Thyroid gland (tissue), 4 donors: Measurements from ENCODE around the gene SEPTIN11. TPM values are rescaled to one million over a fixed set of nuclear protein-coding genes. Genes with fewer than 3 reads are reported as not detected.
A peak's percentile ranks its signal among the peaks of the same experiment; 100 is the strongest.

Experiments used
- DNase-seq, 2 donors: peaks; one replicate each; pipeline ENCODE4 v3.0.0-alpha.2; 2019
- H3K27ac ChIP-seq, 3 donors: fragments of 200-600 bp; sonication (generic); 1 replicate in 2 of 3; 2 replicates in 1 of 3; pipeline ENCODE4 v1.5.1; 2016 to 2019; ENCODE audit warnings: mild to moderate bottlenecking in 1 of 3, moderate library complexity in 1 of 3
- H3K27me3 ChIP-seq: fragments of 200-600 bp; sonication (generic); one replicate; pipeline ENCODE4 v1.5.1; 2019
- H3K36me3 ChIP-seq, 2 donors: fragments of 200-600 bp; sonication (generic); one replicate each; pipeline ENCODE4 v1.5.1; 2016 to 2019
- H3K4me1 ChIP-seq, 2 donors: fragments of 200-600 bp; sonication (generic); one replicate each; pipeline ENCODE4 v1.5.1; 2017 to 2019
- H3K4me3 ChIP-seq, 3 donors: fragments of 200-600 bp; sonication (generic); replicated peaks in 1 of 3; 1 replicate in 2 of 3; 2 replicates in 1 of 3; pipeline ENCODE4 v1.5.1; 2016; ENCODE audit warnings: mild to moderate bottlenecking in 1 of 3
- H3K9me3 ChIP-seq: fragments of 200-600 bp; sonication (generic); one replicate; pipeline ENCODE4 v1.5.1; 2017
- POLR2A ChIP-seq, 2 donors: fragments of 450-650 bp; IDR thresholded peaks; one replicate each; pipeline ENCODE4 v1.6.1; 2017; ENCODE audit warnings: antibody characterized with exemption in 2 of 2, mild to moderate bottlenecking in 2 of 2, moderate library complexity in 1 of 2
- WGBS, 2 donors: methylation state at CpG; one replicate each; pipeline ENCODE4 v1.1.5; 2017; 5-methylcytosine and 5-hydroxymethylcytosine counted together
- intact Hi-C: fragments of 100-400 bp; cut with DNase I; formaldehyde crosslinking; loops from one replicate; pipeline ENCODE4 v1.15.1; 2023
- total RNA-seq, 4 donors: library from RNA; depleted of rRNA; stranded (reverse); fragments of >200 nt; gene quantifications; one replicate each; pipeline ENCODE4 v1.2.3, GENCODE V29; 2016
- TF ChIP-seq, protein P1 (sequence below), 6 experiments: fragments of 200-600 bp in 3 of 6; fragments of 450-650 bp in 3 of 6; sonication (generic) in 3 of 6; IDR thresholded peaks; one replicate each; pipeline ENCODE4 v1.5.1; 2016 to 2019; ENCODE audit warnings: antibody characterized with exemption in 6 of 6, mild to moderate bottlenecking in 2 of 6, inconsistent platforms in 1 of 6, moderate library complexity in 1 of 6

SEPTIN11 gene
- total RNA-seq, 4 donors from 2014 or later, result 39.6 to 207 (median 69.1) TPM

GRCh38 chr4:76951672-76952010 lies 2.1 kb downstream of the SEPTIN11 start:
- H3K27ac ChIP-seq, result no peak overlapping the region
- no peak for TF ChIP-seq POLR2A (IDR thresholded peaks at IDR 0.05)
- TF ChIP-seq, protein P1, sequence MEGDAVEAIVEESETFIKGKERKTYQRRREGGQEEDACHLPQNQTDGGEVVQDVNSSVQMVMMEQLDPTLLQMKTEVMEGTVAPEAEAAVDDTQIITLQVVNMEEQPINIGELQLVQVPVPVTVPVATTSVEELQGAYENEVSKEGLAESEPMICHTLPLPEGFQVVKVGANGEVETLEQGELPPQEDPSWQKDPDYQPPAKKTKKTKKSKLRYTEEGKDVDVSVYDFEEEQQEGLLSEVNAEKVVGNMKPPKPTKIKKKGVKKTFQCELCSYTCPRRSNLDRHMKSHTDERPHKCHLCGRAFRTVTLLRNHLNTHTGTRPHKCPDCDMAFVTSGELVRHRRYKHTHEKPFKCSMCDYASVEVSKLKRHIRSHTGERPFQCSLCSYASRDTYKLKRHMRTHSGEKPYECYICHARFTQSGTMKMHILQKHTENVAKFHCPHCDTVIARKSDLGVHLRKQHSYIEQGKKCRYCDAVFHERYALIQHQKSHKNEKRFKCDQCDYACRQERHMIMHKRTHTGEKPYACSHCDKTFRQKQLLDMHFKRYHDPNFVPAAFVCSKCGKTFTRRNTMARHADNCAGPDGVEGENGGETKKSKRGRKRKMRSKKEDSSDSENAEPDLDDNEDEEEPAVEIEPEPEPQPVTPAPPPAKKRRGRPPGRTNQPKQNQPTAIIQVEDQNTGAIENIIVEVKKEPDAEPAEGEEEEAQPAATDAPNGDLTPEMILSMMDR (IDR thresholded peaks at IDR 0.05), result no peak
- 88 to 89% methylated on average over 5 of the region's 5 CpGs for whole genome bisulfite sequencing, 2 donors
- peaks cover 21 to 25% of the 10 kb centered on the region in 2 donors for H3K4me1 ChIP-seq
- intact Hi-C loops, result loop anchor here (5.0 kb wide), 1 partner anchor 41 kb away; no protein-coding TSS in a partner anchor
- no peak for DNase-seq
- no peaks in the 10 kb centered on the region for H3K9me3 ChIP-seq
- no peaks in the 10 kb centered on the region for H3K36me3 ChIP-seq
- H3K27me3 ChIP-seq, result no peaks in the 10 kb centered on the region
- no peak overlapping the region for H3K4me3 ChIP-seq

- H3K27ac ChIP-seq, result no peak overlapping the region
- H3K27me3 ChIP-seq, result no peaks in the 10 kb centered on the region
- DNase-seq, result no peak
- peaks cover 21 to 25% of the 10 kb centered on the region in 2 donors for H3K4me1 ChIP-seq
- H3K4me3 ChIP-seq, result no peak overlapping the region
- WGBS, 2 donors, result 89 to 93% methylated on average over 4 of the region's 4 CpGs
- intact Hi-C loops, result loop anchor here (5.0 kb wide), 1 partner anchor 40 kb away; no protein-coding TSS in a partner anchor
- H3K36me3 ChIP-seq, result no peaks in the 10 kb centered on the region
- H3K9me3 ChIP-seq, result no peaks in the 10 kb centered on the region
- no peak for TF ChIP-seq POLR2A (IDR thresholded peaks at IDR 0.05)
- TF ChIP-seq, protein P1 (IDR thresholded peaks at IDR 0.05), result no peak
These were observed 2.5 kb downstream of the SEPTIN11 start for GRCh38 chr4:76952071-76952470.

DNA sequence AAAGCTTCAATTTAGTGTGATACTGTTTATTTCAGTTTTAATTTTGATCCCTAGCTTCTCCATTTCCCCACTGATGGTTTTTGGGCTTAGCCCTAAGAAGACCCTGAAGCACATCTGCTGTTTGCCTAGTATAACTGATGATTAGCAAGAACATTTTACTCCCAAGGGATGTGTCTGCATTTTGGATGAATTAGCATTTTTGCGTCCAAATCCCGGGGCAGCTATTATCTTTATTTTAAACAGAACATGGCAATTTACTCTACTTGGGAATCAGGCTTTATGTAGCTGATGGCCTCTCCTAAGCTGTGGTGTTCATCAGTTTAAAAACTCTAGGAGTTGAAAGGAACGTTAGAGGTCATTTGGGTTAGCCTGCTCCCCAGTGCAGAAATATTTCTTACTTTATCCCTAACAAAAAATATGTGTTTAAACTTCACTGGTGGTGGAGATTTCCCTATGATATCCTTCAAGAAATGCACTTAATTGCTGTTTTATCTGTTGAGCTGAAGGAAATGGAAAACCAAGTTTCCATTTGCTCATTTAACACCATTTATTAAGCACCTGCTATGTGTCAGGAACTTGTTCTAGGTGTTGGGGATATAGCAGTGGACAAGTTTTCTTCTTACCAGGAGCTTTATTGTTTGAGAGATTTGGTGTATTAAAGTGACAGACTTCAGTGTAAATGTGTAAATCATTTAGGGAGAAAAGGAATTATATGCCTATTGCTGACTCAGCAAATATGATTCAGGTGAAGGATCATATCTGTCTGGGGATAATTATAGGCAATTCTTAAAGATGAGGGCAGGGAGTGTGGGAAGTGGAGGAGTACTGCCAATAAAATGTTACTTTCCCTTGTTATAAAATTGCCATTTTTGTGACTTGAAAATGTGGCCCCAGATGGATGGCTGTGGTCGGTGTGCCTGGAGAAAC lies 3.4 kb downstream of the SEPTIN11 start:
- H3K4me1 ChIP-seq, result peaks cover 21 to 25% of the 10 kb centered on the region in 2 donors
- no peak for TF ChIP-seq POLR2A (IDR thresholded peaks at IDR 0.05)
- TF ChIP-seq, protein P1 (IDR thresholded peaks at IDR 0.05), result no peak
- H3K9me3 ChIP-seq, result no peaks in the 10 kb centered on the region
- 89 to 90% methylated on average over 4 of the region's 4 CpGs for WGBS, 2 donors
- no peak for DNase-seq
- H3K4me3 ChIP-seq, result no peak overlapping the region
- intact Hi-C loops, result loop anchor here (5.0 kb wide), 1 partner anchor 39 kb away; no protein-coding TSS in a partner anchor
- no peak overlapping the region for H3K27ac ChIP-seq
- no peaks in the 10 kb centered on the region for H3K36me3 ChIP-seq
- no peaks in the 10 kb centered on the region for H3K27me3 ChIP-seq

DNA sequence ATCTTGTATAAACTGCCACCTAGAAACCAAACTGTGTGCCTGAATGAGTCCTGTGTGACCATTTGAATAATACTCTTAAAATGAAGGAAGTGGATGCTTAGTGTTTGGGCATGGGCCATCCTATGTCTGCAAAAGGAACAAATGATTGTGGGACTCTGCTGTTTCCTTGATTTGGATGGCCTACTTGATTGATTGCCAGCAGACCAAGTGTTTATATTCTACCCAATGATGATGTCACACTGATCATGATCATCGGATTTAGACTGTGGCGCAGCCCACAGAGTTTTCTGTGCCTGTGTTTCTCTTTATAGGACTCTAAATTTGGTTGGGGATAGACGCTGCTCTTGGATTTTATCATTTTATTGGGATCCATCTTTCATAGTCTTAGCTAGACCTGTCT lies 4.4 kb downstream of the SEPTIN11 start:
- no peak overlapping the region for H3K27ac ChIP-seq
- no peak overlapping the region for H3K4me3 ChIP-seq
- intact Hi-C loops, result loop anchor here (5.0 kb wide), 1 partner anchor 38 kb away; no protein-coding TSS in a partner anchor
- TF ChIP-seq, protein P1 (IDR thresholded peaks at IDR 0.05), result no peak
- no peaks in the 10 kb centered on the region for H3K36me3 ChIP-seq
- peaks cover 14 to 18% of the 10 kb centered on the region in 2 donors for H3K4me1 ChIP-seq
- H3K27me3 ChIP-seq, result no peaks in the 10 kb centered on the region
- 93 to 94% methylated on average over 3 of the region's 3 CpGs for WGBS, 2 donors
- DNase-seq, result no peak
- H3K9me3 ChIP-seq, result no peaks in the 10 kb centered on the region

- Histone ChIP-seq H3K4me1 (peaks cover 14 to 18% of the 10 kb centered on the region in 2 donors), H3K36me3 (no peaks in the 10 kb centered on the region), H3K27me3 (no peaks in the 10 kb centered on the region), H3K4me3 (no peak overlapping the region), H3K9me3 (no peaks in the 10 kb centered on the region), H3K27ac (no peak overlapping the region)
- WGBS, 2 donors, result 69 to 73% methylated on average over 4 of the region's 4 CpGs
- no peak for TF ChIP-seq POLR2A (IDR thresholded peaks at IDR 0.05)
- TF ChIP-seq, protein P1 (IDR thresholded peaks at IDR 0.05), result no peak
- peak; percentile 67 to 72 for DNase-seq
- intact Hi-C loops, result loop anchor here (5.0 kb wide), 1 partner anchor 38 kb away; no protein-coding TSS in a partner anchor
These were observed 4.9 kb downstream of the SEPTIN11 start for GRCh38 chr4:76954489-76954888.
